ENCODE data around the gene ST3GAL3. TPM values are rescaled to one million over a fixed set of nuclear protein-coding genes. Genes with fewer than 3 reads are reported as not detected.
A peak's percentile ranks its signal among the peaks of the same experiment; 100 is the strongest.

ST3GAL3 gene
- total and polyA plus RNA-seq, 10 of the 15 experiments (the other 5 are each of a cell fraction or from before 2014, with no cell fraction given), result 1.2 to 19.3 (median 11.0) TPM

DNA sequence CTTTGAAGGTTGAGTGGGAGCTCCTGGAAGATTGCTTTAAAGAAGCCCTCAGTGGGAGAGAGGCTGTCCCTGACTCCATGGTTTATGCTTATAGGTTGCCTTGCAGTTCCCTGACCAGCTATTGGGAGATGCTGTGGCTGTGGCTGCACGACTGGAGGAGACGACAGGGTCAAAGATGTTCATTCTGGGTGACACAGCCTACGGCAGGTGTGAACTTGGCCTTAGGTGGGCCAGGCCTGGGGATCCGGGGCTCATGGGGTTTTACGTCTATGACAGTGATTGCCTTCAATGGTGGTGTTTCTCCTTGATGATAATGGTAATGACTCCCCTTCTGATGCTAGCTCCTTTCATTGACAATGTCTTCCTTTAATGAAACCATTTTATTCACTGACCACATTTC lies 263.2 kb downstream of the ST3GAL3 start (continued):
- TF ChIP-seq, protein P1, sequence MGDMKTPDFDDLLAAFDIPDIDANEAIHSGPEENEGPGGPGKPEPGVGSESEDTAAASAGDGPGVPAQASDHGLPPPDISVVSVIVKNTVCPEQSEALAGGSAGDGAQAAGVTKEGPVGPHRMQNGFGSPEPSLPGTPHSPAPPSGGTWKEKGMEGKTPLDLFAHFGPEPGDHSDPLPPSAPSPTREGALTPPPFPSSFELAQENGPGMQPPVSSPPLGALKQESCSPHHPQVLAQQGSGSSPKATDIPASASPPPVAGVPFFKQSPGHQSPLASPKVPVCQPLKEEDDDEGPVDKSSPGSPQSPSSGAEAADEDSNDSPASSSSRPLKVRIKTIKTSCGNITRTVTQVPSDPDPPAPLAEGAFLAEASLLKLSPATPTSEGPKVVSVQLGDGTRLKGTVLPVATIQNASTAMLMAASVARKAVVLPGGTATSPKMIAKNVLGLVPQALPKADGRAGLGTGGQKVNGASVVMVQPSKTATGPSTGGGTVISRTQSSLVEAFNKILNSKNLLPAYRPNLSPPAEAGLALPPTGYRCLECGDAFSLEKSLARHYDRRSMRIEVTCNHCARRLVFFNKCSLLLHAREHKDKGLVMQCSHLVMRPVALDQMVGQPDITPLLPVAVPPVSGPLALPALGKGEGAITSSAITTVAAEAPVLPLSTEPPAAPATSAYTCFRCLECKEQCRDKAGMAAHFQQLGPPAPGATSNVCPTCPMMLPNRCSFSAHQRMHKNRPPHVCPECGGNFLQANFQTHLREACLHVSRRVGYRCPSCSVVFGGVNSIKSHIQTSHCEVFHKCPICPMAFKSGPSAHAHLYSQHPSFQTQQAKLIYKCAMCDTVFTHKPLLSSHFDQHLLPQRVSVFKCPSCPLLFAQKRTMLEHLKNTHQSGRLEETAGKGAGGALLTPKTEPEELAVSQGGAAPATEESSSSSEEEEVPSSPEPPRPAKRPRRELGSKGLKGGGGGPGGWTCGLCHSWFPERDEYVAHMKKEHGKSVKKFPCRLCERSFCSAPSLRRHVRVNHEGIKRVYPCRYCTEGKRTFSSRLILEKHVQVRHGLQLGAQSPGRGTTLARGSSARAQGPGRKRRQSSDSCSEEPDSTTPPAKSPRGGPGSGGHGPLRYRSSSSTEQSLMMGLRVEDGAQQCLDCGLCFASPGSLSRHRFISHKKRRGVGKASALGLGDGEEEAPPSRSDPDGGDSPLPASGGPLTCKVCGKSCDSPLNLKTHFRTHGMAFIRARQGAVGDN (IDR thresholded peaks at IDR 0.05), result no peak
- TF ChIP-seq ATF7 (IDR thresholded peaks at IDR 0.05; ENCODE audit: low read depth), result no peak
- no peak for TF ChIP-seq GABPA (IDR thresholded peaks at IDR 0.05; ENCODE audit: low read depth)
- TF ChIP-seq KAT2A (conservative IDR thresholded peaks at IDR 0.05; ENCODE audit: control insufficient read depth, low read depth, low read length), result no peak
- TF ChIP-seq, protein P2, sequence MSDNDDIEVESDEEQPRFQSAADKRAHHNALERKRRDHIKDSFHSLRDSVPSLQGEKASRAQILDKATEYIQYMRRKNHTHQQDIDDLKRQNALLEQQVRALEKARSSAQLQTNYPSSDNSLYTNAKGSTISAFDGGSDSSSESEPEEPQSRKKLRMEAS (IDR thresholded peaks at IDR 0.05; ENCODE audit: low read depth, low read length), result no peak
- TF ChIP-seq CREB1 (IDR thresholded peaks at IDR 0.05; ENCODE audit: low read depth), result no peak

DNA sequence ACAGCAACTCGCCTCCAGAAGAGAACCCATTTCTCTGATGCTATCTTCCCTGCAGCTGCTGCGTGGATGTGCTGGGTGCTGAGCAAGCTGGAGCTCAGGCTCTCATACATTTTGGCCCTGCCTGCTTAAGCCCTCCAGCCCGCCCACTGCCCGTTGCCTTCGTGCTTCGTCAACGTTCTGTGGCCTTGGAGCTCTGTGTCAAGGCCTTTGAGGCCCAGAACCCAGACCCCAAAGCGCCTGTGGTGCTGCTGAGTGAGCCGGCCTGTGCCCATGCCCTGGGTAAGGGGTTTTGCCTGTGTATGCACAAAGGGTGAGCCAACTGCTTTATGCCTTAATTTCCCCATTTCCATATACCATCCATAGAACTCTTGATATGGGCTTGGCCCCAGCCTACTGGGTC lies 263.6 kb downstream of the ST3GAL3 start:
- Histone ChIP-seq H3K4me3 (peak overlapping the region; percentile 98), H3K36me3 (ENCODE audit: control insufficient read depth in 2 of 2, insufficient read depth in 2 of 2, low read length in 1 of 2) (peaks cover 8 to 11% of the 10 kb centered on the region in 2 experiments; a peak in 3 of 4 replicates)
- POLR2A ChIA-PET, result interaction anchor here (1.0 kb wide), 1 partner anchor 24 kb away, joined by 3 read pairs; the partner anchor contains the start of gene IPO13
- TF ChIP-seq, protein P3, sequence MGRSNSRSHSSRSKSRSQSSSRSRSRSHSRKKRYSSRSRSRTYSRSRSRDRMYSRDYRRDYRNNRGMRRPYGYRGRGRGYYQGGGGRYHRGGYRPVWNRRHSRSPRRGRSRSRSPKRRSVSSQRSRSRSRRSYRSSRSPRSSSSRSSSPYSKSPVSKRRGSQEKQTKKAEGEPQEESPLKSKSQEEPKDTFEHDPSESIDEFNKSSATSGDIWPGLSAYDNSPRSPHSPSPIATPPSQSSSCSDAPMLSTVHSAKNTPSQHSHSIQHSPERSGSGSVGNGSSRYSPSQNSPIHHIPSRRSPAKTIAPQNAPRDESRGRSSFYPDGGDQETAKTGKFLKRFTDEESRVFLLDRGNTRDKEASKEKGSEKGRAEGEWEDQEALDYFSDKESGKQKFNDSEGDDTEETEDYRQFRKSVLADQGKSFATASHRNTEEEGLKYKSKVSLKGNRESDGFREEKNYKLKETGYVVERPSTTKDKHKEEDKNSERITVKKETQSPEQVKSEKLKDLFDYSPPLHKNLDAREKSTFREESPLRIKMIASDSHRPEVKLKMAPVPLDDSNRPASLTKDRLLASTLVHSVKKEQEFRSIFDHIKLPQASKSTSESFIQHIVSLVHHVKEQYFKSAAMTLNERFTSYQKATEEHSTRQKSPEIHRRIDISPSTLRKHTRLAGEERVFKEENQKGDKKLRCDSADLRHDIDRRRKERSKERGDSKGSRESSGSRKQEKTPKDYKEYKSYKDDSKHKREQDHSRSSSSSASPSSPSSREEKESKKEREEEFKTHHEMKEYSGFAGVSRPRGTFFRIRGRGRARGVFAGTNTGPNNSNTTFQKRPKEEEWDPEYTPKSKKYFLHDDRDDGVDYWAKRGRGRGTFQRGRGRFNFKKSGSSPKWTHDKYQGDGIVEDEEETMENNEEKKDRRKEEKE (IDR thresholded peaks at IDR 0.05), result no peak
- TF ChIP-seq, protein P4, sequence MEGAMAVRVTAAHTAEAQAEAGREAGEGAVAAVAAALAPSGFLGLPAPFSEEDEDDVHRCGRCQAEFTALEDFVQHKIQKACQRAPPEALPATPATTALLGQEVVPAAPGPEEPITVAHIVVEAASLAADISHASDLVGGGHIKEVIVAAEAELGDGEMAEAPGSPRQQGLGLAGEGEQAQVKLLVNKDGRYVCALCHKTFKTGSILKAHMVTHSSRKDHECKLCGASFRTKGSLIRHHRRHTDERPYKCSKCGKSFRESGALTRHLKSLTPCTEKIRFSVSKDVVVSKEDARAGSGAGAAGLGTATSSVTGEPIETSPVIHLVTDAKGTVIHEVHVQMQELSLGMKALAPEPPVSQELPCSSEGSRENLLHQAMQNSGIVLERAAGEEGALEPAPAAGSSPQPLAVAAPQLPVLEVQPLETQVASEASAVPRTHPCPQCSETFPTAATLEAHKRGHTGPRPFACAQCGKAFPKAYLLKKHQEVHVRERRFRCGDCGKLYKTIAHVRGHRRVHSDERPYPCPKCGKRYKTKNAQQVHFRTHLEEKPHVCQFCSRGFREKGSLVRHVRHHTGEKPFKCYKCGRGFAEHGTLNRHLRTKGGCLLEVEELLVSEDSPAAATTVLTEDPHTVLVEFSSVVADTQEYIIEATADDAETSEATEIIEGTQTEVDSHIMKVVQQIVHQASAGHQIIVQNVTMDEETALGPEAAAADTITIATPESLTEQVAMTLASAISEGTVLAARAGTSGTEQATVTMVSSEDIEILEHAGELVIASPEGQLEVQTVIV (IDR thresholded peaks at IDR 0.05; ENCODE audit: borderline replicate concordance, partially characterized antibody), result no peak
- TF ChIP-seq ZNF274 (IDR thresholded peaks at IDR 0.05; ENCODE audit: insufficient read depth, insufficient read length), result no peak
- no peak for TF ChIP-seq NFYB (IDR thresholded peaks at IDR 0.05; ENCODE audit: insufficient read depth, low read depth, low read length)
- no peak for TF ChIP-seq BRCA1 (IDR thresholded peaks at IDR 0.05; ENCODE audit: low read depth, low read length)
- no peak for TF ChIP-seq CEBPB (IDR thresholded peaks at IDR 0.05; ENCODE audit: borderline replicate concordance in 1 of 2, low read depth in 2 of 2, low read length in 2 of 2)
- TF ChIP-seq NR2C2 (IDR thresholded peaks at IDR 0.05; ENCODE audit: borderline replicate concordance, control insufficient read depth, insufficient read length, low read depth), result no peak

More for the DNA sequence above, 263.6 kb downstream of the ST3GAL3 start:
- Histone ChIP-seq H3K9me3 (replicated peaks; ENCODE audit: control insufficient read depth, insufficient read depth, low read length) (no peaks in the 10 kb centered on the region), H3K27me3 (replicated peaks in 1 of 2; ENCODE audit: control insufficient read depth in 2 of 2, insufficient read depth in 2 of 2, low read length in 1 of 2) (no peaks in the 10 kb centered on the region), H3K79me2 (ENCODE audit: control insufficient read depth, insufficient read depth, low read length) (peaks cover 28% of the 10 kb centered on the region), H3K27ac (ENCODE audit: control insufficient read depth, insufficient read depth) (no peak overlapping the region), H3K9ac (ENCODE audit: control insufficient read depth, insufficient read depth, low read length) (peak overlapping the region; percentile 89; the same call in 1 of the 2 replicates), H3K4me1 (ENCODE audit: control insufficient read depth, insufficient read depth, low read length) (peaks cover 18% of the 10 kb centered on the region), H3K4me2 (ENCODE audit: control insufficient read depth, insufficient read depth) (peak overlapping the region; percentile 93), H2AFZ (ENCODE audit: control insufficient read depth, low read depth, low read length) (no peak overlapping the region), H4K20me1 (ENCODE audit: control insufficient read depth, insufficient read depth) (no peaks in the 10 kb centered on the region)
- RAD21 ChIA-PET (ENCODE audit: unreplicated experiment), result interaction anchor here (2.6 kb wide), 1 partner anchor 208 kb away, joined by 6 read pairs; no protein-coding TSS in a partner anchor
- intact Hi-C loops (cut with micrococcal nuclease; ENCODE audit: unreplicated experiment) (no loop called here), in situ Hi-C loops (cut with MboI) (no loop called here)
- 61% methylated on average over 9 of the region's 9 CpGs for WGBS (ENCODE audit: insufficient coverage, insufficient replicate concordance, low lambda C conversion rate, missing lambda C conversion rate)
- BruUV-seq (replicated peaks), result no TSS peak
- CTCF ChIA-PET, result interaction anchor here (0.7 to 2.0 kb wide), 4 partner anchors 24 to 242 kb away, joined by 3 to 6 read pairs (median 4); partner anchors contain the start of gene DMAP1
- ATAC-seq, result no peak
- no peak for DNase-seq (ENCODE audit: low read depth, low spot score)
- SMC1A ChIA-PET (ENCODE audit: uncharacterized antibody, unreplicated experiment), result no interaction called here
- FAIRE-seq, result no peak

Data from GM12878 (cell line).